ENCODE results near the gene CCT7.

The CCT7 gene

GRCh38 chr2:73265298-73266060 is 31.4 kb downstream of the CCT7 start:
- peaks cover 0 to 17% of the 10 kb centered on the region in 2 donors for H3K27me3 ChIP-seq (ENCODE audit: control insufficient read depth in 1 of 2, insufficient read depth in 2 of 2, low read length in 2 of 2)
- H3K27ac ChIP-seq (ENCODE audit: low read depth, low read length), result no peak overlapping the region
- no peaks in the 10 kb centered on the region for H3K9me3 ChIP-seq (ENCODE audit: low read length)
- H3K4me3 ChIP-seq (ENCODE audit: low read depth in 1 of 2, low read length in 2 of 2), result no peak overlapping the region
- H3K36me3 ChIP-seq (ENCODE audit: insufficient read depth, low read length), result no peaks in the 10 kb centered on the region
- no peaks in the 10 kb centered on the region for H3K4me1 ChIP-seq (ENCODE audit: insufficient read depth, low read length)
- no peak overlapping the region for H3K9ac ChIP-seq (ENCODE audit: low read length)

- Histone ChIP-seq H3K36me3 (ENCODE audit: insufficient read depth, low read length) (no peaks in the 10 kb centered on the region), H3K27me3 (ENCODE audit: control insufficient read depth in 1 of 2, insufficient read depth in 2 of 2, low read length in 2 of 2) (peaks cover 0 to 17% of the 10 kb centered on the region in 2 donors), H3K9ac (ENCODE audit: low read length) (no peak overlapping the region)
Measured at GRCh38 chr2:73266061-73266901, 32.2 kb downstream of the CCT7 start.

GRCh38 chr2:73267008-73267407 is 32.9 kb downstream of the CCT7 start:
- Histone ChIP-seq H3K27ac (ENCODE audit: low read depth, low read length) (no peak overlapping the region), H3K9ac (ENCODE audit: low read length) (no peak overlapping the region), H3K27me3 (ENCODE audit: control insufficient read depth in 1 of 2, insufficient read depth in 2 of 2, low read length in 2 of 2) (peaks cover 0 to 17% of the 10 kb centered on the region in 2 donors), H3K4me3 (ENCODE audit: low read depth in 1 of 2, low read length in 2 of 2) (no peak overlapping the region), H3K36me3 (ENCODE audit: insufficient read depth, low read length) (no peaks in the 10 kb centered on the region), H3K4me1 (ENCODE audit: insufficient read depth, low read length) (no peaks in the 10 kb centered on the region), H3K9me3 (ENCODE audit: low read length) (no peaks in the 10 kb centered on the region)

More at GRCh38 chr2:73266061-73266901, 32.2 kb downstream of the CCT7 start:
- no peaks in the 10 kb centered on the region for H3K4me1 ChIP-seq (ENCODE audit: insufficient read depth, low read length)
- no peaks in the 10 kb centered on the region for H3K9me3 ChIP-seq (ENCODE audit: low read length)
- H3K4me3 ChIP-seq (ENCODE audit: low read depth in 1 of 2, low read length in 2 of 2), result no peak overlapping the region
- H3K27ac ChIP-seq (ENCODE audit: low read depth, low read length), result no peak overlapping the region

GRCh38 chr2:73268366-73268829 is 34.3 kb downstream of the CCT7 start:
- Histone ChIP-seq H3K4me1 (ENCODE audit: insufficient read depth, low read length) (no peaks in the 10 kb centered on the region), H3K36me3 (ENCODE audit: insufficient read depth, low read length) (no peaks in the 10 kb centered on the region), H3K27ac (ENCODE audit: low read depth, low read length) (no peak overlapping the region), H3K27me3 (ENCODE audit: control insufficient read depth in 1 of 2, insufficient read depth in 2 of 2, low read length in 2 of 2) (peaks cover 0 to 17% of the 10 kb centered on the region in 2 donors), H3K4me3 (ENCODE audit: low read depth in 1 of 2, low read length in 2 of 2) (no peak overlapping the region), H3K9me3 (ENCODE audit: low read length) (no peaks in the 10 kb centered on the region), H3K9ac (ENCODE audit: low read length) (no peak overlapping the region)

- H3K4me1 ChIP-seq (ENCODE audit: insufficient read depth, low read length), result no peaks in the 10 kb centered on the region
- no peak overlapping the region for H3K9ac ChIP-seq (ENCODE audit: low read length)
Measured at GRCh38 chr2:73268830-73269685, 35.0 kb downstream of the CCT7 start.

GRCh38 chr2:73269686-73270465 is 35.8 kb downstream of the CCT7 start:
- H3K4me3 ChIP-seq (ENCODE audit: low read depth in 1 of 2, low read length in 2 of 2), result no peak overlapping the region

More at GRCh38 chr2:73268830-73269685, 35.0 kb downstream of the CCT7 start:
- H3K27ac ChIP-seq (ENCODE audit: low read depth, low read length), result no peak overlapping the region
- no peaks in the 10 kb centered on the region for H3K9me3 ChIP-seq (ENCODE audit: low read length)
- no peak overlapping the region for H3K4me3 ChIP-seq (ENCODE audit: low read depth in 1 of 2, low read length in 2 of 2)
- H3K27me3 ChIP-seq (ENCODE audit: control insufficient read depth in 1 of 2, insufficient read depth in 2 of 2, low read length in 2 of 2), result peaks cover 0 to 17% of the 10 kb centered on the region in 2 donors
- no peaks in the 10 kb centered on the region for H3K36me3 ChIP-seq (ENCODE audit: insufficient read depth, low read length)

GRCh38 chr2:73272270-73272669 is 38.2 kb downstream of the CCT7 start:
- Histone ChIP-seq H3K9me3 (ENCODE audit: low read length) (no peaks in the 10 kb centered on the region), H3K27me3 (ENCODE audit: control insufficient read depth in 1 of 2, insufficient read depth in 2 of 2, low read length in 2 of 2) (peaks cover 0 to 12% of the 10 kb centered on the region in 2 donors), H3K9ac (ENCODE audit: low read length) (no peak overlapping the region), H3K27ac (ENCODE audit: low read depth, low read length) (no peak overlapping the region), H3K36me3 (ENCODE audit: insufficient read depth, low read length) (no peaks in the 10 kb centered on the region), H3K4me3 (ENCODE audit: low read depth in 1 of 2, low read length in 2 of 2) (no peak overlapping the region), H3K4me1 (ENCODE audit: insufficient read depth, low read length) (no peaks in the 10 kb centered on the region)

More at GRCh38 chr2:73269686-73270465, 35.8 kb downstream of the CCT7 start:
- H3K36me3 ChIP-seq (ENCODE audit: insufficient read depth, low read length), result no peaks in the 10 kb centered on the region
- H3K27me3 ChIP-seq (ENCODE audit: control insufficient read depth in 1 of 2, insufficient read depth in 2 of 2, low read length in 2 of 2), result peaks cover 0 to 17% of the 10 kb centered on the region in 2 donors
- H3K9ac ChIP-seq (ENCODE audit: low read length), result no peak overlapping the region
- no peak overlapping the region for H3K27ac ChIP-seq (ENCODE audit: low read depth, low read length)
- H3K9me3 ChIP-seq (ENCODE audit: low read length), result no peaks in the 10 kb centered on the region
- no peaks in the 10 kb centered on the region for H3K4me1 ChIP-seq (ENCODE audit: insufficient read depth, low read length)

GRCh38 chr2:73279852-73280251 is 45.7 kb downstream of the CCT7 start:
- Histone ChIP-seq H3K36me3 (ENCODE audit: insufficient read depth, low read length) (no peaks in the 10 kb centered on the region), H3K9ac (ENCODE audit: low read length) (no peak overlapping the region), H3K27me3 (ENCODE audit: control insufficient read depth in 1 of 2, insufficient read depth in 2 of 2, low read length in 2 of 2) (peaks cover 0 to 2% of the 10 kb centered on the region in 2 donors)

GRCh38 chr2:73281244-73281643 is 47.1 kb downstream of the CCT7 start:
- Histone ChIP-seq H3K4me3 (ENCODE audit: low read depth in 1 of 2, low read length in 2 of 2) (no peak overlapping the region), H3K27me3 (ENCODE audit: control insufficient read depth in 1 of 2, insufficient read depth in 2 of 2, low read length in 2 of 2) (peaks cover 0 to 15% of the 10 kb centered on the region in 2 donors), H3K4me1 (ENCODE audit: insufficient read depth, low read length) (peaks cover 7% of the 10 kb centered on the region), H3K36me3 (ENCODE audit: insufficient read depth, low read length) (no peaks in the 10 kb centered on the region), H3K9ac (ENCODE audit: low read length) (no peak overlapping the region), H3K9me3 (ENCODE audit: low read length) (no peaks in the 10 kb centered on the region), H3K27ac (ENCODE audit: low read depth, low read length) (no peak overlapping the region)

More at GRCh38 chr2:73279852-73280251, 45.7 kb downstream of the CCT7 start:
- Histone ChIP-seq H3K4me3 (ENCODE audit: low read depth in 1 of 2, low read length in 2 of 2) (no peak overlapping the region), H3K27ac (ENCODE audit: low read depth, low read length) (no peak overlapping the region), H3K9me3 (ENCODE audit: low read length) (no peaks in the 10 kb centered on the region), H3K4me1 (ENCODE audit: insufficient read depth, low read length) (peaks cover 2% of the 10 kb centered on the region)

GRCh38 chr2:73282924-73283544 is 48.9 kb downstream of the CCT7 start:
- Histone ChIP-seq H3K27ac (ENCODE audit: low read depth, low read length) (no peak overlapping the region), H3K4me3 (ENCODE audit: low read depth in 1 of 2, low read length in 2 of 2) (no peak overlapping the region), H3K4me1 (ENCODE audit: insufficient read depth, low read length) (peaks cover 7% of the 10 kb centered on the region), H3K36me3 (ENCODE audit: insufficient read depth, low read length) (no peaks in the 10 kb centered on the region), H3K9ac (ENCODE audit: low read length) (no peak overlapping the region), H3K27me3 (ENCODE audit: control insufficient read depth in 1 of 2, insufficient read depth in 2 of 2, low read length in 2 of 2) (peaks cover 0 to 22% of the 10 kb centered on the region in 2 donors), H3K9me3 (ENCODE audit: low read length) (no peaks in the 10 kb centered on the region)
